ENCODE data around the gene UNCX. TPM values are rescaled to one million over a fixed set of nuclear protein-coding genes. Genes with fewer than 3 reads are reported as not detected.
"Not testable (repeated sequence)": the region's sequence is repeated elsewhere in the genome, so short reads cannot be mapped to it uniquely, and the experiment has no call there.

UNCX gene
- total and polyA plus RNA-seq, 4 donors, result not detected

DNA sequence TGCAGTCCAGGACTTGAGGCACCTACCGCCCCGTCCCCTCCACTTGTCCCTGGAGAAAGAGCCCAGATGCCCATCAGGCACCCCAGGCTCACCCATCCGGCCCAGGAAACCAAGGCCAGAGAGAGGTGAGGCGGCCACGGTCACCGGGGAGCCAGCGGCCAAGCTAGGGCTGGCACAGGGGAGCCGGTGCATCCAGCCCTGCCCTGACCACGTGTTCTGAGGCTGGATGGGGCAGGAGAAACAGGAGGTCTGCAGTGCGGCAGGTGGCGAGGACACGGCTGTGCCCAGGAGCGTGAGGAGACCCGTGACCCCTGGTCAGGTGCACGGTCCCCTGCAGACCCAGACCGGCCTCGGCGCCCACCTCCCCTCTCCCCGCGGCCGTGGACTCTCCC lies 27.6 kb downstream of the UNCX start:
- Histone ChIP-seq H3K27me3 (ENCODE audit: control insufficient read depth in 3 of 3, insufficient read depth in 3 of 3, low read length in 2 of 3) (peaks cover 11 to 70% (median 28%) of the 10 kb centered on the region in 3 donors), H3K27ac (ENCODE audit: low read depth in 1 of 2, low read length in 1 of 2) (no peak overlapping the region), H3K9me3 (ENCODE audit: control insufficient read depth in 4 of 4, insufficient read depth in 3 of 4, low read length in 3 of 4) (peaks cover 0 to 6% (median 0%) of the 10 kb centered on the region in 4 donors), H3K36me3 (ENCODE audit: control insufficient read depth in 4 of 4, insufficient read depth in 4 of 4, low read length in 4 of 4) (no peaks in the 10 kb centered on the region), H3K4me1 (ENCODE audit: control insufficient read depth in 5 of 5, insufficient read depth in 5 of 5, low read length in 5 of 5) (no peaks in the 10 kb centered on the region), H3K4me3 (no peak overlapping the region), H3K9ac (ENCODE audit: insufficient read depth in 1 of 2, low read length in 2 of 2) (no peak overlapping the region)
- ATAC-seq (ENCODE audit: insufficient read depth, low FRiP score), result no peak
- WGBS, 2 donors, result 60 to 78% methylated on average over 19 to 21 of the region's 21 CpGs
- DNase-seq, result no peak
- TF ChIP-seq, protein P1, sequence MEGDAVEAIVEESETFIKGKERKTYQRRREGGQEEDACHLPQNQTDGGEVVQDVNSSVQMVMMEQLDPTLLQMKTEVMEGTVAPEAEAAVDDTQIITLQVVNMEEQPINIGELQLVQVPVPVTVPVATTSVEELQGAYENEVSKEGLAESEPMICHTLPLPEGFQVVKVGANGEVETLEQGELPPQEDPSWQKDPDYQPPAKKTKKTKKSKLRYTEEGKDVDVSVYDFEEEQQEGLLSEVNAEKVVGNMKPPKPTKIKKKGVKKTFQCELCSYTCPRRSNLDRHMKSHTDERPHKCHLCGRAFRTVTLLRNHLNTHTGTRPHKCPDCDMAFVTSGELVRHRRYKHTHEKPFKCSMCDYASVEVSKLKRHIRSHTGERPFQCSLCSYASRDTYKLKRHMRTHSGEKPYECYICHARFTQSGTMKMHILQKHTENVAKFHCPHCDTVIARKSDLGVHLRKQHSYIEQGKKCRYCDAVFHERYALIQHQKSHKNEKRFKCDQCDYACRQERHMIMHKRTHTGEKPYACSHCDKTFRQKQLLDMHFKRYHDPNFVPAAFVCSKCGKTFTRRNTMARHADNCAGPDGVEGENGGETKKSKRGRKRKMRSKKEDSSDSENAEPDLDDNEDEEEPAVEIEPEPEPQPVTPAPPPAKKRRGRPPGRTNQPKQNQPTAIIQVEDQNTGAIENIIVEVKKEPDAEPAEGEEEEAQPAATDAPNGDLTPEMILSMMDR (IDR thresholded peaks at IDR 0.05; ENCODE audit: control extremely low read depth, extremely low read depth), result no peak

DNA sequence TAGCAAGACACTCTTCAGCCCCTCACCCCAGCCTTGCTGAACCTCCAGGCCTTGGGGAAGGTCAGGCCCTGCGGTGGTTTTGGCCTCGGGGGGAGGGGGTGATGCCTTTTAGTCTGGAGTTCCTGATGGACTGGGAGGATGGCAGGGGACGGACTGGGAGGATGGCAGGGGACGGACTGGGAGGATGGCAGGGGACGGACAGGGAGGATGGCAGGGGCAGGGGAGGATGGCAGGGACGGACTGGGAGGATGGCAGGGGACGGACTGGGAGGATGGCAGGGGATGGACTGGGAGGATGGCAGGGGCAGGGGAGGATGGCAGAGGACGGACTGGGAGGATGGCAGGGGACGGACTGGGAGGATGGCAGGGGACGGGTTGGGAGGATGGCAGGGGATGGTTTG lies 28.4 kb downstream of the UNCX start:
- not testable (repeated sequence) for H3K4me3 ChIP-seq; ATAC-seq (ENCODE audit: insufficient read depth, low FRiP score); DNase-seq; H3K9ac ChIP-seq (ENCODE audit: insufficient read depth in 1 of 2, low read length in 2 of 2); H3K36me3 ChIP-seq (ENCODE audit: control insufficient read depth in 4 of 4, insufficient read depth in 4 of 4, low read length in 4 of 4); H3K27ac ChIP-seq (ENCODE audit: low read depth in 1 of 2, low read length in 1 of 2); H3K9me3 ChIP-seq (ENCODE audit: control insufficient read depth in 4 of 4, insufficient read depth in 3 of 4, low read length in 3 of 4); H3K4me1 ChIP-seq (ENCODE audit: control insufficient read depth in 5 of 5, insufficient read depth in 5 of 5, low read length in 5 of 5)
- 64 to 75% methylated on average over 10 of the region's 10 CpGs for whole genome bisulfite sequencing, 2 donors
- peaks cover 17 to 69% (median 23%) of the 10 kb centered on the region in 3 donors for H3K27me3 ChIP-seq (ENCODE audit: control insufficient read depth in 3 of 3, insufficient read depth in 3 of 3, low read length in 2 of 3)

DNA sequence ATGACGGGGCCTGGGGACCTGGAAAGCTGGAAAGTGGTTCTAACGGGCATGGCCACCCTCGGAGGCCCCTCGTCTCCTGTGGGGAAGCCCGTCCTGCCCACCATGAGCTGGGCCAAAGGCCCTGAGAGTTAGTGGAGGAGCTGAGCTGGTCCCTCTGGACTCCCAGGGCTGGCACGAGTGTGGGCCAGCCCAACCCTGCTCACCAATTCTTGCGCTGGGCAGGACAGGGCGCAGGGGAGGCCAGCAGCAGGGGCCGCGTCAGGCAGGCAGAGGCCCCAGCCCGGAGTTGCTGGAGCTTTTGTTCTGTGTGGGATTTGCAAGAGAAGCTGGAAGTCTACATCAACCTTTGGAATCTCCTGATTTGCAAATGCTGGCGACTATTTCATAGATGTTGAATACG lies 29.8 kb downstream of the UNCX start:
- H3K27me3 ChIP-seq (ENCODE audit: control insufficient read depth in 3 of 3, insufficient read depth in 3 of 3, low read length in 2 of 3), result peaks cover 19 to 62% (median 20%) of the 10 kb centered on the region in 3 donors
- H3K36me3 ChIP-seq (ENCODE audit: control insufficient read depth in 4 of 4, insufficient read depth in 4 of 4, low read length in 4 of 4), result no peaks in the 10 kb centered on the region
- H3K9ac ChIP-seq (ENCODE audit: insufficient read depth in 1 of 2, low read length in 2 of 2), result no peak overlapping the region
- DNase-seq, result no peak
- no peak overlapping the region for H3K27ac ChIP-seq (ENCODE audit: low read depth in 1 of 2, low read length in 1 of 2)
- ATAC-seq (ENCODE audit: insufficient read depth, low FRiP score), result no peak
- WGBS, 2 donors, result 74 to 76% methylated on average over 13 of the region's 13 CpGs
- no peaks in the 10 kb centered on the region for H3K4me1 ChIP-seq (ENCODE audit: control insufficient read depth in 5 of 5, insufficient read depth in 5 of 5, low read length in 5 of 5)
- TF ChIP-seq, protein P1 (IDR thresholded peaks at IDR 0.05; ENCODE audit: control extremely low read depth, extremely low read depth), result no peak
- H3K4me3 ChIP-seq, result no peak overlapping the region
- peaks cover 0 to 6% (median 0%) of the 10 kb centered on the region in 4 donors for H3K9me3 ChIP-seq (ENCODE audit: control insufficient read depth in 4 of 4, insufficient read depth in 3 of 4, low read length in 3 of 4)

DNA sequence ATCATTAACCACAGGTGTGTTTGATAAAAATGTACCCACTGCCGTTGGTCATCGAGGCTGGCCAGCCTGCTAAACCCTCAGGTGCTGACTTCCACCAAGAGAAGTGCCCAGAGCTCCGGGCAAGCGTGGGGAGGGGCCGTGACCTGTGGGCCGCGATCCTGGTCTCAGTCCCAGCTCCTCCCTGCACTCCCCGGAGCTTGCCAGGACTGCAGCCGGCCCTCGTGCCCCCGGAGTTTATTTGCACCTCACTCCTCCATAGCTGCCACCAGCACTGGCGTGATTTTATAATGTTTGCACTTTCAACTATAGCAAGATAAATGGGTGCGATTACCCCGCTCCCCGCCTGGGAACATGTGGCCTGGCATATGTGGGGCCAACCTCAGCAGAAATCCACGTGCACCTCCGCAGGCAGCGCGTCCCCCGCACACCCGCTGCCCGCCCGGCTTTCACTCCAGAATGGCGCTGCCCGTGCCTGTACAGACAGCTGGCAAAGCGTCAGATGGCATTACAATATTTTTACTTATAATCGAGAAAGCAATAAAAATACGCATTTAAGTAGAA lies 30.8 kb downstream of the UNCX start:
- H3K4me3 ChIP-seq, result no peak overlapping the region
- DNase-seq (no peak), ATAC-seq (ENCODE audit: insufficient read depth, low FRiP score) (no peak)
- H3K36me3 ChIP-seq (ENCODE audit: control insufficient read depth in 4 of 4, insufficient read depth in 4 of 4, low read length in 4 of 4), result no peaks in the 10 kb centered on the region
- no peak overlapping the region for H3K9ac ChIP-seq (ENCODE audit: insufficient read depth in 1 of 2, low read length in 2 of 2)
- no peaks in the 10 kb centered on the region for H3K4me1 ChIP-seq (ENCODE audit: control insufficient read depth in 5 of 5, insufficient read depth in 5 of 5, low read length in 5 of 5)
- no peak overlapping the region for H3K27ac ChIP-seq (ENCODE audit: low read depth in 1 of 2, low read length in 1 of 2)
- TF ChIP-seq, protein P1 (IDR thresholded peaks at IDR 0.05; ENCODE audit: control extremely low read depth, extremely low read depth), result no peak
- WGBS, 2 donors, result 77 to 89% methylated on average over 28 of the region's 28 CpGs
- peaks cover 16 to 63% (median 17%) of the 10 kb centered on the region in 3 donors for H3K27me3 ChIP-seq (ENCODE audit: control insufficient read depth in 3 of 3, insufficient read depth in 3 of 3, low read length in 2 of 3)
- H3K9me3 ChIP-seq (ENCODE audit: control insufficient read depth in 4 of 4, insufficient read depth in 3 of 4, low read length in 3 of 4), result peaks cover 0 to 6% (median 0%) of the 10 kb centered on the region in 4 donors

Data from lung (tissue), 12 donors.